HT-29 (cell line): ENCODE measurements around the gene COPB2. TPM values are rescaled to one million over a fixed set of nuclear protein-coding genes. Genes with fewer than 3 reads are reported as not detected.

ENCODE experiments used
- DNase-seq: peaks from one replicate; pipeline ENCODE4 v3.0.0-alpha.2; 2015; ENCODE audit warnings: low spot score
- total RNA-seq: library from RNA; depleted of rRNA; stranded (reverse); fragments of >200 nt; shearing (Covaris generic); gene quantifications from 2 replicates; pipeline ENCODE4 v1.2.3, GENCODE V29; 2014

Gene COPB2
- total RNA-seq, 1 experiment from 2014 or later: 52.3 TPM

- no peak for DNase-seq
Measured at GRCh38 chr3:139327861-139328260, 61.6 kb downstream of the COPB2 start.

- no peak for DNase-seq
Measured at GRCh38 chr3:139327231-139327630, 62.2 kb downstream of the COPB2 start.

- DNase-seq: peak; percentile 31
Measured at GRCh38 chr3:139326707-139327106, 62.7 kb downstream of the COPB2 start.

- DNase-seq: no peak
Measured at GRCh38 chr3:139326131-139326530, 63.3 kb downstream of the COPB2 start.

GRCh38 chr3:139325551-139325950 is 63.9 kb downstream of the COPB2 start:
- no peak for DNase-seq

GRCh38 chr3:139324456-139324855 is 65.0 kb downstream of the COPB2 start:
- DNase-seq: no peak

GRCh38 chr3:139323146-139323545 is 66.3 kb downstream of the COPB2 start:
- DNase-seq: no peak

GRCh38 chr3:139322346-139322745 is 67.1 kb downstream of the COPB2 start:
- no peak for DNase-seq

GRCh38 chr3:139320551-139321309 is 68.7 kb downstream of the COPB2 start:
- DNase-seq: no peak

- DNase-seq: peak; percentile 20
Measured at GRCh38 chr3:139319428-139320402, 69.7 kb downstream of the COPB2 start.

- DNase-seq: no peak
Measured at GRCh38 chr3:139318826-139319225, 70.6 kb downstream of the COPB2 start.

GRCh38 chr3:139318431-139318816 is 71.0 kb downstream of the COPB2 start:
- DNase-seq: peak; percentile 53

- DNase-seq: peak; percentile 52
Measured at GRCh38 chr3:139317660-139318430, 71.6 kb downstream of the COPB2 start.

GRCh38 chr3:139317215-139317614 is 72.2 kb downstream of the COPB2 start:
- no peak for DNase-seq

GRCh38 chr3:139313921-139314320 is 75.5 kb downstream of the COPB2 start:
- no peak for DNase-seq

GRCh38 chr3:139312959-139313358 is 76.5 kb downstream of the COPB2 start:
- DNase-seq: peak; percentile 63

- no peak for DNase-seq
Measured at GRCh38 chr3:139312416-139312815, 77.0 kb downstream of the COPB2 start.

GRCh38 chr3:139311557-139311956 is 77.9 kb downstream of the COPB2 start:
- DNase-seq: no peak

- DNase-seq: peak; percentile 67
Measured at GRCh38 chr3:139310474-139310933, 78.9 kb downstream of the COPB2 start.

GRCh38 chr3:139309880-139310279 is 79.6 kb downstream of the COPB2 start:
- DNase-seq: peak; percentile 34

- DNase-seq: peak; percentile 39
Measured at GRCh38 chr3:139309061-139309591, 80.3 kb downstream of the COPB2 start.
